Measurements from ENCODE around the gene OR56B4. TPM values are rescaled to one million over a fixed set of nuclear protein-coding genes. Genes with fewer than 3 reads are reported as not detected.

Gene OR56B4
- total and polyA plus RNA-seq, 2 donors from 2014 or later, result not detected

- no peak overlapping the region for H3K4me3 ChIP-seq (ENCODE audit: low read length in 3 of 3)
- no peaks in the 10 kb centered on the region for H3K27me3 ChIP-seq (ENCODE audit: control insufficient read depth, insufficient read depth, low read length)
- H3K36me3 ChIP-seq (ENCODE audit: control insufficient read depth in 2 of 3, insufficient read depth in 3 of 3, low read length in 3 of 3), result no peaks in the 10 kb centered on the region
- H3K9ac ChIP-seq (ENCODE audit: low read length in 3 of 3), result no peak overlapping the region
- H3K27ac ChIP-seq (ENCODE audit: low read depth in 2 of 2, low read length in 2 of 2), result no peak overlapping the region
- intact Hi-C loops (cut with DNase I), result no loop called here
- no peaks in the 10 kb centered on the region for H3K9me3 ChIP-seq (ENCODE audit: control insufficient read depth in 2 of 3, insufficient read depth in 1 of 3, low read length in 3 of 3)
- DNase-seq (no peak), FAIRE-seq (no peak)
- TF ChIP-seq, protein P1, sequence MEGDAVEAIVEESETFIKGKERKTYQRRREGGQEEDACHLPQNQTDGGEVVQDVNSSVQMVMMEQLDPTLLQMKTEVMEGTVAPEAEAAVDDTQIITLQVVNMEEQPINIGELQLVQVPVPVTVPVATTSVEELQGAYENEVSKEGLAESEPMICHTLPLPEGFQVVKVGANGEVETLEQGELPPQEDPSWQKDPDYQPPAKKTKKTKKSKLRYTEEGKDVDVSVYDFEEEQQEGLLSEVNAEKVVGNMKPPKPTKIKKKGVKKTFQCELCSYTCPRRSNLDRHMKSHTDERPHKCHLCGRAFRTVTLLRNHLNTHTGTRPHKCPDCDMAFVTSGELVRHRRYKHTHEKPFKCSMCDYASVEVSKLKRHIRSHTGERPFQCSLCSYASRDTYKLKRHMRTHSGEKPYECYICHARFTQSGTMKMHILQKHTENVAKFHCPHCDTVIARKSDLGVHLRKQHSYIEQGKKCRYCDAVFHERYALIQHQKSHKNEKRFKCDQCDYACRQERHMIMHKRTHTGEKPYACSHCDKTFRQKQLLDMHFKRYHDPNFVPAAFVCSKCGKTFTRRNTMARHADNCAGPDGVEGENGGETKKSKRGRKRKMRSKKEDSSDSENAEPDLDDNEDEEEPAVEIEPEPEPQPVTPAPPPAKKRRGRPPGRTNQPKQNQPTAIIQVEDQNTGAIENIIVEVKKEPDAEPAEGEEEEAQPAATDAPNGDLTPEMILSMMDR (IDR thresholded peaks at IDR 0.05; ENCODE audit: borderline replicate concordance, extremely low read depth, insufficient read depth), result no peak
- no peaks in the 10 kb centered on the region for H3K4me1 ChIP-seq (ENCODE audit: control insufficient read depth in 2 of 3, insufficient read depth in 2 of 3, low read depth in 1 of 3, low read length in 3 of 3)
Measured at GRCh38 chr11:6094186-6094585, 13.3 kb upstream of the OR56B4 start.

DNA sequence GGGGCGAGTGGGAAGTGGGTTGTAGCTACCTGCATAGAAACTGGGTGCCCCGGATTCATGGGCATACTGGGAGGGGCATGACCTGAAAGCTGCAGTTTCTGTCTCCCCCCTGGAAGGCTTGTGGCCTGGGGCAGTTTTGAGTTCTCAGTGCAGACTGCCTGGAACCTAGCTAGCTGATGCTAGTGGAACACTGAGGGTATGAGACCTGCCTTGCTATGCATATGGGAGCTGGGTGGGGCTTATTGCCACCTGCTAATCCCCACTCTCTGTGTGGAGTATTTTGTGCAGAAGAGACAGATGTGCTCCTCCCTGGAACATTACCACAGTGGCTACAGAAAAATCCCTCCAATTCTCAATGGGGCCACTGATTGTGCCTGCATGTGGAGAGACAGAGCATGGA, 11.7 kb upstream of the OR56B4 start:
- Histone ChIP-seq H3K4me3 (ENCODE audit: low read length in 3 of 3) (no peak overlapping the region), H3K9me3 (ENCODE audit: control insufficient read depth in 2 of 3, insufficient read depth in 1 of 3, low read length in 3 of 3) (no peaks in the 10 kb centered on the region), H3K9ac (ENCODE audit: low read length in 3 of 3) (no peak overlapping the region), H3K36me3 (ENCODE audit: control insufficient read depth in 2 of 3, insufficient read depth in 3 of 3, low read length in 3 of 3) (no peaks in the 10 kb centered on the region), H3K27me3 (ENCODE audit: control insufficient read depth, insufficient read depth, low read length) (no peaks in the 10 kb centered on the region), H3K4me1 (ENCODE audit: control insufficient read depth in 2 of 3, insufficient read depth in 2 of 3, low read depth in 1 of 3, low read length in 3 of 3) (no peaks in the 10 kb centered on the region), H3K27ac (ENCODE audit: low read depth in 2 of 2, low read length in 2 of 2) (no peak overlapping the region)
- no peak for FAIRE-seq
- DNase-seq, result no peak
- intact Hi-C loops (cut with DNase I), result no loop called here
- TF ChIP-seq, protein P1 (IDR thresholded peaks at IDR 0.05; ENCODE audit: borderline replicate concordance, extremely low read depth, insufficient read depth), result no peak

DNA sequence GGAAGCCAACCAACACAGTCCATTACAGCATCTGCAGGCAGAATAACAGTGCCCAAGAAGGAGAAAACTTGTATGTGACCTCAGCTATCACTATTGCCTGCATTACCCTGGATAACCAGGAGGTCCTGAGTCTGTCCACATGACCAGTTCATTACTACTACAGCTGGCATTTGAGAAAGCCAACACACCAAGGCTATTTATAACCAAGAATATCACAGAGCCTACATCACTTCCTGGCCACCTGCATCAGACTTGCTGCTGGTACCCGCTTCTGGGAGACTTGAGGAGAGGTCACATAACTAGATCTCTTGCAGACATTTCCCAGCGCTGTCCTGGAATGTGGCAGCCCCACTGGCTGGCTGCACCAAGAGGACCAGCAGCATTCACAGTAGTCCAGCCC, 11.1 kb upstream of the OR56B4 start:
- DNase-seq, result no peak
- Histone ChIP-seq H3K9me3 (ENCODE audit: control insufficient read depth in 2 of 3, insufficient read depth in 1 of 3, low read length in 3 of 3) (no peaks in the 10 kb centered on the region), H3K27ac (ENCODE audit: low read depth in 2 of 2, low read length in 2 of 2) (no peak overlapping the region), H3K4me1 (ENCODE audit: control insufficient read depth in 2 of 3, insufficient read depth in 2 of 3, low read depth in 1 of 3, low read length in 3 of 3) (no peaks in the 10 kb centered on the region), H3K27me3 (ENCODE audit: control insufficient read depth, insufficient read depth, low read length) (no peaks in the 10 kb centered on the region), H3K9ac (ENCODE audit: low read length in 3 of 3) (no peak overlapping the region), H3K36me3 (ENCODE audit: control insufficient read depth in 2 of 3, insufficient read depth in 3 of 3, low read length in 3 of 3) (no peaks in the 10 kb centered on the region), H3K4me3 (ENCODE audit: low read length in 3 of 3) (no peak overlapping the region)
- FAIRE-seq, result no peak
- TF ChIP-seq, protein P1 (IDR thresholded peaks at IDR 0.05; ENCODE audit: borderline replicate concordance, extremely low read depth, insufficient read depth), result no peak
- intact Hi-C loops (cut with DNase I), result no loop called here

GRCh38 chr11:6099577-6099976, 7.9 kb upstream of the OR56B4 start:
- intact Hi-C loops (cut with DNase I), result no loop called here
- H3K27ac ChIP-seq (ENCODE audit: low read depth in 2 of 2, low read length in 2 of 2), result no peak overlapping the region
- no peaks in the 10 kb centered on the region for H3K9me3 ChIP-seq (ENCODE audit: control insufficient read depth in 2 of 3, insufficient read depth in 1 of 3, low read length in 3 of 3)
- H3K27me3 ChIP-seq (ENCODE audit: control insufficient read depth, insufficient read depth, low read length), result no peaks in the 10 kb centered on the region
- TF ChIP-seq, protein P1 (IDR thresholded peaks at IDR 0.05; ENCODE audit: borderline replicate concordance, extremely low read depth, insufficient read depth), result no peak
- FAIRE-seq (no peak), DNase-seq (no peak)
- no peaks in the 10 kb centered on the region for H3K4me1 ChIP-seq (ENCODE audit: control insufficient read depth in 2 of 3, insufficient read depth in 2 of 3, low read depth in 1 of 3, low read length in 3 of 3)
- H3K9ac ChIP-seq (ENCODE audit: low read length in 3 of 3), result no peak overlapping the region
- no peak overlapping the region for H3K4me3 ChIP-seq (ENCODE audit: low read length in 3 of 3)
- no peaks in the 10 kb centered on the region for H3K36me3 ChIP-seq (ENCODE audit: control insufficient read depth in 2 of 3, insufficient read depth in 3 of 3, low read length in 3 of 3)
